Measurements from ENCODE around the gene LMBR1. TPM values are rescaled to one million over a fixed set of nuclear protein-coding genes. Genes with fewer than 3 reads are reported as not detected.

The LMBR1 gene
- total and polyA plus RNA-seq, 4 donors, result 11.2 to 35.7 (median 17.9) TPM

GRCh38 chr7:156857757-156858156 is 35.2 kb downstream of the LMBR1 start:
- Histone ChIP-seq H3K4me1 (ENCODE audit: control insufficient read depth in 4 of 4, insufficient read depth in 4 of 4, low read length in 3 of 4) (peaks cover 0 to 5% (median 1%) of the 10 kb centered on the region in 4 donors), H3K27ac (ENCODE audit: low read depth in 1 of 2, low read length in 2 of 2) (peak overlapping the region in 1 of 2 donors; percentile 21), H3K36me3 (ENCODE audit: control insufficient read depth in 4 of 4, insufficient read depth in 3 of 4, low read depth in 1 of 4, low read length in 3 of 4) (no peaks in the 10 kb centered on the region), H3K4me3 (ENCODE audit: low read depth in 1 of 3, low read length in 3 of 3) (no peak overlapping the region), H3K27me3 (ENCODE audit: control insufficient read depth in 4 of 4, insufficient read depth in 4 of 4, low read length in 3 of 4) (no peaks in the 10 kb centered on the region), H3K9ac (ENCODE audit: low read depth in 1 of 2, low read length in 2 of 2) (peak overlapping the region in 1 of 2 donors; percentile 5), H3K9me3 (ENCODE audit: control insufficient read depth in 4 of 4, low read length in 3 of 4) (peaks cover 0 to 2% (median under 1%) of the 10 kb centered on the region in 4 donors)
- 99% methylated on average over 1 of the region's 1 CpG for WGBS
- no peak for DNase-seq (ENCODE audit: low spot score)
- TF ChIP-seq SP1 (IDR thresholded peaks at IDR 0.05), result no peak
- TF ChIP-seq HNF4A (conservative IDR thresholded peaks at IDR 0.05), result no peak
- no peak for TF ChIP-seq MAX (IDR thresholded peaks at IDR 0.05)

GRCh38 chr7:156854654-156855053 is 38.3 kb downstream of the LMBR1 start:
- no peak overlapping the region for H3K27ac ChIP-seq (ENCODE audit: low read depth in 1 of 2, low read length in 2 of 2)
- peaks cover 0 to 5% (median 1%) of the 10 kb centered on the region in 4 donors for H3K4me1 ChIP-seq (ENCODE audit: control insufficient read depth in 4 of 4, insufficient read depth in 4 of 4, low read length in 3 of 4)
- peaks cover 0 to 2% (median under 1%) of the 10 kb centered on the region in 4 donors for H3K9me3 ChIP-seq (ENCODE audit: control insufficient read depth in 4 of 4, low read length in 3 of 4)
- 98% methylated on average over 5 of the region's 5 CpGs for WGBS
- H3K36me3 ChIP-seq (ENCODE audit: control insufficient read depth in 4 of 4, insufficient read depth in 3 of 4, low read depth in 1 of 4, low read length in 3 of 4), result no peaks in the 10 kb centered on the region
- no peak overlapping the region for H3K9ac ChIP-seq (ENCODE audit: low read depth in 1 of 2, low read length in 2 of 2)
- H3K27me3 ChIP-seq (ENCODE audit: control insufficient read depth in 4 of 4, insufficient read depth in 4 of 4, low read length in 3 of 4), result no peaks in the 10 kb centered on the region
- no peak for DNase-seq (ENCODE audit: low spot score)
- H3K4me3 ChIP-seq (ENCODE audit: low read depth in 1 of 3, low read length in 3 of 3), result no peak overlapping the region
- TF ChIP-seq HNF4G (IDR thresholded peaks at IDR 0.05) (no peak), RXRA (IDR thresholded peaks at IDR 0.05) (no peak), GABPA (IDR thresholded peaks at IDR 0.05 in 1 of 2, conservative IDR thresholded peaks at IDR 0.05 in 1 of 2) (no peak), TAF1 (conservative IDR thresholded peaks at IDR 0.05) (no peak), CTCF (IDR thresholded peaks at IDR 0.05; ENCODE audit: low read depth, low read length, missing input control) (no peak), JUND (IDR thresholded peaks at IDR 0.05) (no peak), FOXA1 (IDR thresholded peaks at IDR 0.05) (no peak), MAX (IDR thresholded peaks at IDR 0.05) (no peak), NR2F2 (IDR thresholded peaks at IDR 0.05) (no peak), YY1 (IDR thresholded peaks at IDR 0.05) (no peak), RAD21 (IDR thresholded peaks at IDR 0.05) (no peak), EGR1 (IDR thresholded peaks at IDR 0.05; ENCODE audit: low read depth in 2 of 2) (no peak), ZBTB33 (IDR thresholded peaks at IDR 0.05) (no peak), REST (IDR thresholded peaks at IDR 0.05) (no peak), SP1 (IDR thresholded peaks at IDR 0.05) (no peak), ATF3 (IDR thresholded peaks at IDR 0.05) (no peak)
